HCT116 (cell line): ENCODE data around the gene PMEPA1.

Experiments
- CBX3 ChIP-seq: IDR thresholded peaks from 2 replicates; pipeline ENCODE4 v1.6.1; 2012; ENCODE audit warnings: low read depth
- CTCF ChIP-seq, 3 experiments: fragments of 200-600 bp in 1 of 3; sonication (generic) in 1 of 3; IDR thresholded peaks in 2 of 3; conservative IDR thresholded peaks in 1 of 3; 2 replicates each; pipeline ENCODE4 v1.5.1; 2012 to 2017; ENCODE audit warnings: low read depth in 2 of 3, low read length in 2 of 3, antibody characterized with exemption in 1 of 3, borderline replicate concordance in 1 of 3, control low read depth in 1 of 3, mild to moderate bottlenecking in 1 of 3, mixed read lengths in 1 of 3, mixed run types in 1 of 3, moderate library complexity in 1 of 3; ENCODE audit not compliant: insufficient read depth in 1 of 3
- EGR1 ChIP-seq: IDR thresholded peaks from 2 replicates; pipeline ENCODE4 v1.6.1; 2012; ENCODE audit warnings: low read depth
- ELF1 ChIP-seq: IDR thresholded peaks from 2 replicates; pipeline ENCODE4 v1.6.1; 2012; ENCODE audit warnings: low read depth, borderline replicate concordance
- EZH2 ChIP-seq: fragments of 200-600 bp; sonication (generic); IDR thresholded peaks from 2 replicates; pipeline ENCODE4 v1.6.1; 2017; ENCODE audit warnings: antibody characterized with exemption, mixed run types
- MAX ChIP-seq: IDR thresholded peaks from 2 replicates; pipeline ENCODE4 v1.6.1; 2012
- POLR2A ChIP-seq: IDR thresholded peaks from 2 replicates; pipeline ENCODE4 v1.7.0; 2011; ENCODE audit warnings: borderline replicate concordance; ENCODE audit not compliant: insufficient read depth, insufficient read length; ENCODE audit errors: extremely low read depth
- POLR2AphosphoS5 ChIP-seq: IDR thresholded peaks from 2 replicates; pipeline ENCODE4 v1.6.1; 2011; ENCODE audit warnings: mild to moderate bottlenecking, low read depth, low read length, moderate library complexity
- RAD21 ChIP-seq: IDR thresholded peaks from 2 replicates; pipeline ENCODE4 v1.6.1; 2012; ENCODE audit warnings: low read depth, mild to moderate bottlenecking
- YY1 ChIP-seq: IDR thresholded peaks from 2 replicates; pipeline ENCODE4 v1.6.1; 2011; ENCODE audit warnings: low read length, low read depth, moderate library complexity, mild to moderate bottlenecking; ENCODE audit not compliant: insufficient replicate concordance; ENCODE audit errors: extremely low read depth
- ZBTB33 ChIP-seq: IDR thresholded peaks from 2 replicates; pipeline ENCODE4 v1.6.1; 2011; ENCODE audit warnings: mild to moderate bottlenecking, low read length, moderate library complexity; ENCODE audit not compliant: insufficient replicate concordance; ENCODE audit errors: extremely low read depth
- ZNF274 ChIP-seq: fragments of 200-500 bp; sonication (Bioruptor generic); IDR thresholded peaks from 2 replicates; pipeline ENCODE4 v1.6.1; 2014; ENCODE audit warnings: mild to moderate bottlenecking, low read depth, low read length, inconsistent platforms

GRCh38 chr20:57702091-57702490 is 7.7 kb downstream of the PMEPA1 start:
- TF ChIP-seq CTCF (IDR thresholded peaks at IDR 0.05 in 2 of 3, conservative IDR thresholded peaks at IDR 0.05 in 1 of 3; ENCODE audit: borderline replicate concordance in 1 of 3, insufficient read depth in 1 of 3, low read depth in 2 of 3, low read length in 2 of 3) (no peak), ZBTB33 (no peak), EZH2 (no peak), MAX (no peak), YY1 (no peak), RAD21 (no peak), CBX3 (no peak), POLR2A (no peak), POLR2AphosphoS5 (no peak), ZNF274 (no peak), EGR1 (no peak), ELF1 (no peak)
